Right hindlimb (tissue), 1 donor: ENCODE measurements around the gene TOP2A.
"Not testable (repeated sequence)": the region's sequence is repeated elsewhere in the genome, so short reads cannot be mapped to it uniquely, and the experiment has no call there.

Experiments used
- DNase-seq: peaks from one replicate; pipeline ENCODE4 v3.0.0-alpha.2; 2018

Gene TOP2A

GRCh38 chr17:40375786-40376185 lies 41.9 kb downstream of the TOP2A start:
- DNase-seq = not testable (repeated sequence)

DNA sequence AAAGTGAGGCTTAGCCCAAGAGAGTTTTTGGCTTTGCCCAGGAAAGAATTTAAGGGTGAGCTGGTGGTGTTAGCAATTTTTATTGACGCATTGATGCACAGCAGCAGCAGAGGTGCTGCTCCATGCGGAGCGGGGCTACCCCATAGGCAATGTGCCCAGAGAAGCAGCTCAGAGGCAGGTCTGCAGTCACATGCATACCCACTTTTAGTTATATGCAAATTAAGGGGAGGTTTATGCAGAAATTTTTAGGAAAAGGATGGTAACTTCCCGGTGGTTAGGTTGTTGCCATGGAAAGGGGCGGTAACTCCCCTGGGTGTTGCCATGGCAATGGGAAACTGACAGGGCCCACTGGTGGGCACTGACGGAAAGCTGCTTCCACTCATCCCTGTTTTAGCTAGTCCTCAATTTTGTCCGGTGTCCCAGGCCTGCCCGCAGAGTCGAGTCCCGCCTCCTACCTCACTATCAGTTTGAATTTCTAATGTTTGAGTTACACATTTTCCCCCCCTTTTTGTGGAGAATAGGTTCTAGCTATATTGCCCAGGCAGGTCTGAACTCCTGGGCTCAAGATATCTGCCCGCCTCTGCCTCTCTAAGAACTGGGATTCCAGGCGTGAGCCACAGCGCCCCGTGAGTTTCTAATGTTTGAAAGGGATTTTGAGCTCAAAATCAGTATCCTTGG lies 42.7 kb downstream of the TOP2A start:
- DNase-seq = no peak

GRCh38 chr17:40373999-40374398 lies 43.7 kb downstream of the TOP2A start:
- DNase-seq = no peak

GRCh38 chr17:40373324-40373723 lies 44.4 kb downstream of the TOP2A start:
- DNase-seq = no peak

DNA sequence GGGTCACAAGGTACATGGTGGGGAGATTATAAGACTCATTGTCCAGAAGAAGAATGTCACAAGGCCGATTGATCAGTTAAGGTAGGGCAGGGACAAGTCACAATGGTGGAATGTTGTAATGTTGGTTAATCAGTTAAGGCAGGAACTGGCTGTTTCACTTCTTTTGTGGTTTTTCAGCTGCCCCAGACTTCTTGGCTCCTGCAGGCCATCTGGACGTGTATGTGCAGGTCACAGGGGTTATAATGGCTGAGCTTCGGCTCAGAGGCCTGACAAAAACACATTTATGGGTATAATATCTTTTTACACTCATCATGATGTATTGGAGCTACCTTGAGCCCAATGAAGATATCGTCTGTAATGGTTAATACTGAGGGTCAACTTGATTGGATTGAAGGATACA lies 45.1 kb downstream of the TOP2A start:
- DNase-seq = not testable (repeated sequence)

- no peak for DNase-seq
Observed at GRCh38 chr17:40372031-40372430, 45.7 kb downstream of the TOP2A start.

DNA sequence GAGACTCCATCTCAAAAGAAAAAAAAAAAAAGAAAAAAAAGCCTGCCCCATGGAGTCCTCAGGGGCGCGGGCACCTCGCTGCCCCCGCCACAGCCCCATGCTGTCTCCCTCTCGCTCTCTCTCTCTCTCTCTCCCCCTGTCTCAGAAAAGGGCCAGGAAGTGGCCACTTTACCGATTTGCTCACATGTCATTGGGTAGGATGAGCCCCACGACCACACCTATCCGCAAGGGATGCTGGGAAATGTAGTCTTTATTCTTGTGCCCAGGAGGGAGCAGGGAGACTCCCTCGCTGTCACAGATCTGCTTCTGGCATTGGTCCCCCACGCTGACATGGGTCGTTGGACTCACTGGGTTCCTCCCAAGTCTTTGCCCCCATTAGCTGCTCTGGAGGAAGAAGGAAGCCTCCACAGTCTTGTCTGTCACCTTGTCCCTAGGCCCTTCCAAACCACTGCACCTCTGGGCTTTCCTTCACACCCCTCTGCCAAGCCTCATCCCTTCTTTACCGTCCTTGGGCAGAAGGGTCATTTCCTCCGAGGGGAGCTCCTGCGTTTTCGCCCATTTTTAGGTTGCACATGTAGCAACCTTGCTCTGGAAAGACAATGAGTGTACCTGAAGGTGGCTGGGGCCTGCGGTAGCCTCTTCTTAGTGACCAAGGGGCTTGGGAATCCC lies 46.3 kb downstream of the TOP2A start:
- DNase-seq = no peak

- DNase-seq = no peak
Observed at GRCh38 chr17:40369923-40370322, 47.8 kb downstream of the TOP2A start.

DNA sequence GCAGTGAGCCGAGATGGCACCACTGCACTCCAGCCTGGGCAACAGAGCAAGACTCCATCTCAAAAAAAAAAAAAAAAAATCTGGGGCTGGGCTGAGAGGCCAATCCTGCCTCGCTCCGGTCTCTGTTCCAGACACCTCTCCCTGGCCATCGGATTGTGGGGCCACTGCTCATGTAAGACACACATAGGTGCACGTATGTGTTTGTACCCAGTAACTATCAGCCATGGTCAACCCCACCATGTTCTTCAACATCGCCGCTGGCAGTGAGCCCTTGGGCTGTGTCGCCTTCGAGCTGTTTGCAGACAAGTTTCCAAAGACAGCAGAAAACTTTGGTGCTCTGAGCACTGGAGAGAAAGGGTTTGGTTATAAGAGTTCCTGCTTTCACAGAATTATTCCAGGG lies 50.0 kb downstream of the TOP2A start:
- not testable (repeated sequence) for DNase-seq

GRCh38 chr17:40366861-40367518 lies 50.7 kb downstream of the TOP2A start:
- no peak for DNase-seq

GRCh38 chr17:40366076-40366860 lies 51.4 kb downstream of the TOP2A start:
- DNase-seq = no peak

DNA sequence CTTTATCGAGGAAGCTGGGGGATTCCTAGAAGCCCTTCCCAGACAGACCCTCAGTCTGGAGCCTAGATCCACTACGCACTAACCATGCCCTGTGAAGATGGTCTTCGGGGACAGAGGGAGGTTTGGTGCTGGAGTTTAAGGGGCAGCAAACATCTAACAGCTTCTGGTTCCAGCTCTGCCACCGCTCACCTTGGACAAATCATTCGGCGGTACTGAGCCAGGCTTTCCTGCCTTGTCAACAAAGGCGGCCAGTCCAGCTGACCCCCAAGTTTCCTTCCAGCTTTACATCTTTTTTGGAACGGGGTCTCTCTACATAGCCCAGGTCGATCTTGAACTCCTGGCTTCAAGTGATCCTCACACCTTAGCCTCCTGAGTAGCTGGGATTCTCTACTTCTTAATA lies 52.8 kb downstream of the TOP2A start:
- DNase-seq = no peak

DNA sequence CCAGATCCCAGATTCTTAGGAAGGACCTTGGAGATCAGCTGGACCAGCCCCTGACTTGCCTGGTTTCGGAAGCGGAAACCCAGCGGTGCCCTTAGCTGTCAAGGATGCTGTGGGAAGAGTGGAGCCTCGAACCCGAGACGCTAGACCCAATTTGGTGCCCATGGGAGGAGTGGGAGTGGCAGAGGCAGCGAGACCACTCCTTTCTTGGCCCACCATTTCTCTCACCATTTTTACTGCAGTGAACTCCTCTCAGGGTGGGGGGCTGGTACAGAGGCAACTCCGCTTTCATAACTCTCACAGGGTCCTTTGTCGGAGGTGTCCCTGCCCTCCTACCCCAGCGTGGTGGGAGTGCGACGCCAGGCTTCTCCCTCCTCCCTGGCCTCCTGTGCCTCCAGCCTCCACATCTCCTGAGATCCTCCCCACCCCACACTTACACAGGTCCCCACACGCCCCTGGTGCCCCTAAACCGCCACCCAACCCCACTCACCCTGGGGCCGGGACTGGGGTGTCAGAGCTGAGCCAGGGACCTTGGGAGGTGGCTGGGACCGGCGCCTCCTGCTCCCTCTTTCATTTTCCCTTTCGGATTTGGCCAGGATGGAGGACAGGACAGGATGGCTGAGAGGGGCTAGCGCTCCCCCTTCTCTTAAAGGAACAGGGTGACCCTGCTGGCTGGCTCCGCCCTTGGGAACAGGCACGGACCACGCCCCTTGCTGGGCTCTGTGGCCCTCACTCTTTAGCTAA lies 53.4 kb downstream of the TOP2A start, which contains the start of gene GJD3:
Gene GJD3, minus strand, starts transcription at position 617 of the 741 bp plus-strand sequence. CDS start 922 bp downstream, outside the sequence.
- DNase-seq = peak; percentile 30

DNA sequence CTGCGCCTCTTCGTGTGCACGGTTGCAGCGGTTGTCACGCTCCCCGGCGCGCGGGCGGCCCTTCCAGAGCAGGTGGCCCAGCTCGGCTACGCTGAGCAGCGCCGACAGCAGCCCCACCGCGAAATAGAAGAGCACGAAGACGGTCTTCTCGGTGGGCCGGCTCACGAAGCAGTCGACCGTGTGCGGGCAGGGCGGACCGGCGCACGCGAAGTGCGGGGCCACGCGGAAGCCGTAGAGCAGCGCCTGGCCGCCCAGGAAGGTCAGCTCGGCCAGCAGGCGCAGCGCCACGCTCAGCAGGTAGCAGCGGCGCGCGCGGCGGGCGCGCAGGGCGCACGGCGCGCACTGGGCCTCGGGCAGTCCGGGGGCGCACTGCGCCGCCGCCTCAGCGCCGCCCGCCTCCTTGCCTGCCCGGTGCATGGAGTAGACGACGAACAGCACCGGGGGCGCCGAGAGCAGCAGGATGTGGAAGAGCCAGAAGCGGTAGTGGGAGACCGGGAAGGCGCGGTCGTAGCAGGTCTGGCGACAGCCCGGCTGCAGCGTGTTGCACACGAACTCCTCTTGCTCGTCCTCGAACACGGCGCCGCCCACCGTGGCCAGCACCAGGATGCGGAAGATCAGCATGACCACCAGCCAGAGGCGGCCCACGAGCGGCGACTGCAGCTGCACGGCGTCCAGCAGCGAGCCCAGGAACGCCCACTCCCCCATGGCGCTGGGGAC lies 54.4 kb downstream of the TOP2A start:
- peak; percentile 52 for DNase-seq

GRCh38 chr17:40362696-40363110 lies 55.0 kb downstream of the TOP2A start:
- DNase-seq = peak; percentile 79

- DNase-seq = no peak
Observed at GRCh38 chr17:40361925-40362695, 55.6 kb downstream of the TOP2A start.

DNA sequence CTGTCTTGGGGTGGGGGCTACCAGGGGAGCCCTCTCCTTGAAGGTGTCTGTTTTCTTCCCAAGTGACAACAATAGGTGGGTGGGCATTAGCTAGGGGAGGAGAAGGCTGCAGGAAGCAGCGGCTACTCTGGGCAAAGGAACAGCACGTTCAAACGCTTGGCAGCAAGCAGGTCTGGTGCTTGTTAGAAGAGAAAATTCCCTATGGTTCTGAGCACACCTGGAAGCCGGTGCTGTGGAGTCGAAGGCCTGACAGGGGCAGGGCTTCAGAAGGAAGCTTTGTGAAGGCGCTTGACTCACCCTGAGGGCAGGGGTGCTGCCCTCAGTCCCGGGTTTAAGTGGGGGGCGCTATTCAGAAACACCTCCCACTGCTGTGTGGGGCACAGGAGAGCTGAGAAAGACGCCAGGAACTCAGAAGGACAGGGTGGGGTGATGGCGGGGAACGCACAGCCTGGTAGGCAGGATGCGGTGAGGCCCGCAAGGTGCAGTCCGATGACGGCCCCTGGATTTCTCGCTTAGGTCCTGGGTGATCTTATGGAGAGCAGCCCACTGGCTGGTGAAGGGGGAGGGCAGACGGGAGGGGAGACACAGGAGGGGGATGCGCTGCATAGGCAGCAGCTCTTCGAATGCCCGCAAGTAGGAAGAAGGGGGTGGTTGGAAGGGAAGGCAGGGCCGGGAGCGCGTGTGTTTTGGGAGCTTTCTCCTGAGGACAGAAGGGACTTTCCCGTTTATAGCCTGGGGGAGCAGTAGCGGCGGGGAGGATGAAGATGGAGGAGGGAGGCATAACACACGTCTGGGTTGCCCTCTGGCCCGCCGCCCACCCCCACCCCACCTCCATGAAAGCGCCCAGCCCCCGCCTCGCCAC lies 56.4 kb downstream of the TOP2A start:
- no peak for DNase-seq

- DNase-seq = no peak
Observed at GRCh38 chr17:40360091-40360490, 57.6 kb downstream of the TOP2A start.

DNA sequence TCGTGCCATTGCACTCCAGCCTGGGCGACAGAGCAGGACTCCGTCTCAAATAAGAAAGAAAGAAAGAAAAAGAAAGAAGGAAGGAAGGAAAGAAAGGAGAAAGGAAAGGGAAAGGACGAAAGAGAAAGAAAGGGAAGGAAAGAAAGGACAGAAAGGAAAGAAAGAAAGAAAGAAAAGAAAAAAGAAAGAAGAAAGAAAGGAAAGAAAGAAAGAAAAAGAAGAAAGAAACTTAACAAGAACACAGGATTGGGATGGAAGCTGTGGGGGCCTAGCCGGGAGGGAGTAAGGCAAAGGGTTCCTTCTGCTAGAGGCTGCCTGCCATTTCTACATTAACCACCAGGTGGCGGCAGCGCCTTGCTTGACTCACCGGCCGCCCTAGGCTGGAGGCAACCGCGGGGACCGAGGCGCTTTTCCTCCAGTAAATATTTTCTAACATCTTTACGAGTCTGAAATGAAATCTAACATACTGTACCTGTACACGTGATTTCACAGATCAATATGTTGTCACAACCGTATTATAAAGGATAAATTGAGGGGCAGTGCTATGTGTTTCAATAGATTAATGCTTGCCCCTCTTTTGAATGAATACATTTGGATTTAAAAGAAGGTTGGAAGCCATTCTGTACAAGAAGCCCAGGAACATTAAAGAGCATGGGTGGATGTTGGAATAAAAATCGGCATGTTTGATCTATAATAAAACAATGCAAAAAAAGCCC lies 59.2 kb downstream of the TOP2A start:
- DNase-seq = peak; percentile 93
